ENCODE results near the gene CPLX4.

DNA sequence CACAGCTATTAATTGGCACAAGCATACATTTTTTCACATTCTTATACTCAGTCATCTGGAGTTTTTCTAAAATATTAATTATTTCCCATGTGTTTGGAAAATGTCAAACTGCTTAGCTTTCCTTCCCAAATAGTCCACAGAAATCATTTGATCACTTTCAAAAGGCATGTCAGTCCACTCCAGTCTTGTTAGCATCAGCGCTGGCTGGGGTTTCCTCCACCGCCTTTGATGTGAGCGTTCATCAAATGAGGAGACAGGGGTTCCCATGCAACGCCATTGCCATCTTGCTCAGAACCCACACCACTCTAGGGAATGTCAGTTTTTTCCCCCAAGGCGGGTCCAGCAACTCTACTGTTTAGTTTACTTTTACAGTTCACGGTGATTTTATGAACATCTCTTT is 32.1 kb downstream of the CPLX4 start:
- TF ChIP-seq, protein P1, sequence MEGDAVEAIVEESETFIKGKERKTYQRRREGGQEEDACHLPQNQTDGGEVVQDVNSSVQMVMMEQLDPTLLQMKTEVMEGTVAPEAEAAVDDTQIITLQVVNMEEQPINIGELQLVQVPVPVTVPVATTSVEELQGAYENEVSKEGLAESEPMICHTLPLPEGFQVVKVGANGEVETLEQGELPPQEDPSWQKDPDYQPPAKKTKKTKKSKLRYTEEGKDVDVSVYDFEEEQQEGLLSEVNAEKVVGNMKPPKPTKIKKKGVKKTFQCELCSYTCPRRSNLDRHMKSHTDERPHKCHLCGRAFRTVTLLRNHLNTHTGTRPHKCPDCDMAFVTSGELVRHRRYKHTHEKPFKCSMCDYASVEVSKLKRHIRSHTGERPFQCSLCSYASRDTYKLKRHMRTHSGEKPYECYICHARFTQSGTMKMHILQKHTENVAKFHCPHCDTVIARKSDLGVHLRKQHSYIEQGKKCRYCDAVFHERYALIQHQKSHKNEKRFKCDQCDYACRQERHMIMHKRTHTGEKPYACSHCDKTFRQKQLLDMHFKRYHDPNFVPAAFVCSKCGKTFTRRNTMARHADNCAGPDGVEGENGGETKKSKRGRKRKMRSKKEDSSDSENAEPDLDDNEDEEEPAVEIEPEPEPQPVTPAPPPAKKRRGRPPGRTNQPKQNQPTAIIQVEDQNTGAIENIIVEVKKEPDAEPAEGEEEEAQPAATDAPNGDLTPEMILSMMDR (IDR thresholded peaks at IDR 0.05), result no peak
- TF ChIP-seq POLR2A (IDR thresholded peaks at IDR 0.05), result no peak

Measured in tibial nerve (tissue), 3 donors.